ENCODE results near the gene RNF145. TPM values are rescaled to one million over a fixed set of nuclear protein-coding genes. Genes with fewer than 3 reads are reported as not detected.

The RNF145 gene
- total and polyA plus RNA-seq, 2 of the 13 experiments (the other 11 are each of a cell fraction or from before 2014, with no cell fraction given) = 24.6 TPM

DNA sequence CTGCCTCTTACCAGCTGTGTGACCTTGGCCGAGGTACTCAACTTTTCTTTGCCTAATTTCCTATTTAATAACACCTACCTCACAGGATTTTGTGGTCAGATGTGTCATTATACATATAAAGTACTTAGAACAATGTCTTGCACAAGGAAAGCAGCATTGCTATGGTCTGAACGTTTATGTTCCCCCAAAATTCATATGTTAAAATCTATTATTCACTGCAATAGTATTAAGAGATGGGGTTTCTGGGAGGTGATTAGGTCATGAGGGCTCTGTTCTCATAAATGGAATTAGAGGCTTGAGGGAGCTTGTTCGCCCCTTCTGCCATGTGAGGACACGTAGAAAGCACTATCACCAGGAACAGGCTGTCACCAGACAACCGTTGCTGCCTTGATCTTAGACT, 10.9 kb upstream of the RNF145 start (continued):
- no peak for TF ChIP-seq MEF2D (CRISPR knock-in tag; IDR thresholded peaks at IDR 0.05)
- TF ChIP-seq SIX4 (CRISPR knock-in tag; IDR thresholded peaks at IDR 0.05) = no peak
- no peak for TF ChIP-seq CENPX (CRISPR knock-in tag; IDR thresholded peaks at IDR 0.05)
- no peak for TF ChIP-seq ZNF562 (CRISPR knock-in tag; IDR thresholded peaks at IDR 0.05; ENCODE audit: borderline replicate concordance)
- TF ChIP-seq THYN1 (CRISPR knock-in tag; IDR thresholded peaks at IDR 0.05; ENCODE audit: borderline replicate concordance, low read depth) = no peak
- TF ChIP-seq ZNF121 (CRISPR knock-in tag; IDR thresholded peaks at IDR 0.05) = no peak
- TF ChIP-seq, protein P1, sequence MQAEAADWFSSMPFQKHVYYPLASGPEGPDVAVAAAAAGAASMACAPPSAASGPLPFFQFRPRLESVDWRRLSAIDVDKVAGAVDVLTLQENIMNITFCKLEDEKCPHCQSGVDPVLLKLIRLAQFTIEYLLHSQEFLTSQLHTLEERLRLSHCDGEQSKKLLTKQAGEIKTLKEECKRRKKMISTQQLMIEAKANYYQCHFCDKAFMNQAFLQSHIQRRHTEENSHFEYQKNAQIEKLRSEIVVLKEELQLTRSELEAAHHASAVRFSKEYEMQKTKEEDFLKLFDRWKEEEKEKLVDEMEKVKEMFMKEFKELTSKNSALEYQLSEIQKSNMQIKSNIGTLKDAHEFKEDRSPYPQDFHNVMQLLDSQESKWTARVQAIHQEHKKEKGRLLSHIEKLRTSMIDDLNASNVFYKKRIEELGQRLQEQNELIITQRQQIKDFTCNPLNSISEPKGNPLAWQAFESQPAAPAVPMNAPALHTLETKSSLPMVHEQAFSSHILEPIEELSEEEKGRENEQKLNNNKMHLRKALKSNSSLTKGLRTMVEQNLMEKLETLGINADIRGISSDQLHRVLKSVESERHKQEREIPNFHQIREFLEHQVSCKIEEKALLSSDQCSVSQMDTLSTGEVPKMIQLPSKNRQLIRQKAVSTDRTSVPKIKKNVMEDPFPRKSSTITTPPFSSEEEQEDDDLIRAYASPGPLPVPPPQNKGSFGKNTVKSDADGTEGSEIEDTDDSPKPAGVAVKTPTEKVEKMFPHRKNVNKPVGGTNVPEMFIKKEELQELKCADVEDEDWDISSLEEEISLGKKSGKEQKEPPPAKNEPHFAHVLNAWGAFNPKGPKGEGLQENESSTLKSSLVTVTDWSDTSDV (CRISPR knock-in tag; IDR thresholded peaks at IDR 0.05) = no peak

DNA sequence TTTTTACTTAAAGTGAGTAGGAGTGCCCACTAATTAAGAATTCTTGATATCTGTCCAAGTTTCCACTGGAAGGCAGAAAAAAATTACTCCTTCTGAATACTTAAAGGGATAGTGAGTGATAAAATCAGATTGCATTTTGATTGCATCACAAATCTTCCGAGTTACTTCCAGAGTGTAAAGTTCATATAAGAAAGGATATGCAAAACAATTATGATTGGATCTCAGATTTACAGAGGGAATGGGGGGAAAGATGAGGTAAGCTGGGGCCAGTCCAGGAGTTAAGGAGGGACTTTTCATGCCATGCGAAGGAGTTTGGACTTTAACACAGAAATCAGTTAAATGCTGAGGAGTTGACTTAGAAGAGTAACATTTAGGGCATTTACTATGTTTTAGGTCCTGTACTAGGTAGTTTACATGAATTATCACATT, 9.3 kb upstream of the RNF145 start:
- no peaks in the 10 kb centered on the region for H3K4me1 ChIP-seq (ENCODE audit: insufficient read depth, low read length)
- POLR2A ChIA-PET = no interaction called here
- FAIRE-seq (no peak), ATAC-seq (no peak), DNase-seq (ENCODE audit: low spot score) (no peak)
- CTCF ChIA-PET (ENCODE audit: low intra/inter-chr PET ratio, low total read pairs) = no interaction called here
- H3K79me2 ChIP-seq (ENCODE audit: insufficient read depth, low read length) = no peaks in the 10 kb centered on the region
- H4K20me1 ChIP-seq (ENCODE audit: insufficient read depth, low read length) = no peaks in the 10 kb centered on the region
- no peak overlapping the region for H3K27ac ChIP-seq (ENCODE audit: extremely low read length, insufficient read depth, low read length)
- no peak overlapping the region for H2AFZ ChIP-seq (ENCODE audit: low read length)
- BruUV-seq (replicated peaks) = no TSS peak
- WGBS (ENCODE audit: low lambda C conversion rate) = 10% methylated on average over 2 of the region's 2 CpGs
- no peaks in the 10 kb centered on the region for H3K27me3 ChIP-seq (ENCODE audit: control insufficient read depth in 1 of 2, insufficient read depth in 2 of 2, low read length in 2 of 2)
- H3K4me3 ChIP-seq (replicated peaks in 1 of 3; ENCODE audit: insufficient read depth in 1 of 3, low read depth in 2 of 3, low read length in 3 of 3) = no peak overlapping the region
- H3K4me2 ChIP-seq (ENCODE audit: low read depth, low read length) = no peak overlapping the region
- intact Hi-C loops (cut with micrococcal nuclease; ENCODE audit: unreplicated experiment) (no loop called here), in situ Hi-C loops (cut with HindIII; ENCODE audit: extremely low pct_ligation_motif_present, low pct_unique_long_range_greater_than_20kb) (no loop called here)
- no peaks in the 10 kb centered on the region for H3K36me3 ChIP-seq (replicated peaks in 1 of 2; ENCODE audit: control insufficient read depth in 1 of 2, insufficient read depth in 2 of 2, low read length in 2 of 2)
- TF ChIP-seq, protein P2, sequence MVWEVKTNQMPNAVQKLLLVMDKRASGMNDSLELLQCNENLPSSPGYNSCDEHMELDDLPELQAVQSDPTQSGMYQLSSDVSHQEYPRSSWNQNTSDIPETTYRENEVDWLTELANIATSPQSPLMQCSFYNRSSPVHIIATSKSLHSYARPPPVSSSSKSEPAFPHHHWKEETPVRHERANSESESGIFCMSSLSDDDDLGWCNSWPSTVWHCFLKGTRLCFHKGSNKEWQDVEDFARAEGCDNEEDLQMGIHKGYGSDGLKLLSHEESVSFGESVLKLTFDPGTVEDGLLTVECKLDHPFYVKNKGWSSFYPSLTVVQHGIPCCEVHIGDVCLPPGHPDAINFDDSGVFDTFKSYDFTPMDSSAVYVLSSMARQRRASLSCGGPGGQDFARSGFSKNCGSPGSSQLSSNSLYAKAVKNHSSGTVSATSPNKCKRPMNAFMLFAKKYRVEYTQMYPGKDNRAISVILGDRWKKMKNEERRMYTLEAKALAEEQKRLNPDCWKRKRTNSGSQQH (CRISPR knock-in tag; IDR thresholded peaks at IDR 0.05; ENCODE audit: low read depth) = no peak
- no peak for TF ChIP-seq PHF21A (CRISPR knock-in tag; IDR thresholded peaks at IDR 0.05)
- no peaks in the 10 kb centered on the region for H3K9me3 ChIP-seq (ENCODE audit: low read length)
- no peak overlapping the region for H3K9ac ChIP-seq (ENCODE audit: insufficient read depth, low read depth, low read length)

All from HepG2 (cell line).